PFSK-1 (cell line): Measurements from ENCODE around the gene AREL1.

Source experiments
- FOXP2 ChIP-seq: optimal IDR thresholded peaks from 2 replicates; pipeline ENCODE3; 2011; ENCODE audit warnings: borderline replicate concordance, control low read depth, inconsistent platforms; ENCODE audit not compliant: insufficient read depth; ENCODE audit errors: extremely low read length, extremely low read depth
- POLR2AphosphoS5 ChIP-seq: IDR thresholded peaks from 2 replicates; pipeline ENCODE4 v1.6.1; 2012; ENCODE audit warnings: low read depth, mild to moderate bottlenecking, control low read depth, low read length, moderate library complexity
- REST ChIP-seq, 2 experiments: IDR thresholded peaks; 2 replicates each; pipeline versions ENCODE4 v1.6.1 to v1.8.0; 2011 to 2012; ENCODE audit warnings: low read depth in 2 of 2, low read length in 2 of 2, control low read depth in 1 of 2, inconsistent platforms in 1 of 2, mild to moderate bottlenecking in 1 of 2, moderate library complexity in 1 of 2; ENCODE audit not compliant: insufficient read depth in 1 of 2
- SIN3A ChIP-seq: IDR thresholded peaks from 2 replicates; pipeline ENCODE4 v1.6.1; 2012; ENCODE audit warnings: mild to moderate bottlenecking, low read length, moderate library complexity, borderline replicate concordance; ENCODE audit not compliant: insufficient read depth
- TAF1 ChIP-seq: IDR thresholded peaks from 2 replicates; pipeline ENCODE4 v1.6.1; 2012; ENCODE audit warnings: low read length, control low read depth, borderline replicate concordance; ENCODE audit not compliant: insufficient read depth

AREL1 gene

GRCh38 chr14:74634964-74635363, 77.9 kb downstream of the AREL1 start:
- no peak for TF ChIP-seq SIN3A
- no peak for TF ChIP-seq FOXP2
- no peak for TF ChIP-seq TAF1
- no peak for TF ChIP-seq POLR2AphosphoS5

GRCh38 chr14:74634481-74634880, 78.4 kb downstream of the AREL1 start:
- no peak for TF ChIP-seq POLR2AphosphoS5
- no peak for TF ChIP-seq TAF1
- no peak for TF ChIP-seq FOXP2
- no peak for TF ChIP-seq SIN3A
- TF ChIP-seq REST (IDR thresholded peaks at IDR 0.05; ENCODE audit: insufficient read depth in 1 of 2, low read depth in 2 of 2, low read length in 2 of 2), result no peak

GRCh38 chr14:74630881-74631690, 81.8 kb downstream of the AREL1 start:
- no peak for TF ChIP-seq SIN3A
- TF ChIP-seq POLR2AphosphoS5, result no peak
- TF ChIP-seq FOXP2, result no peak
- no peak for TF ChIP-seq REST (IDR thresholded peaks at IDR 0.05; ENCODE audit: insufficient read depth in 1 of 2, low read depth in 2 of 2, low read length in 2 of 2)
- no peak for TF ChIP-seq TAF1

- TF ChIP-seq POLR2AphosphoS5, result no peak
- no peak for TF ChIP-seq SIN3A
- no peak for TF ChIP-seq TAF1
- no peak for TF ChIP-seq FOXP2
- no peak for TF ChIP-seq REST (IDR thresholded peaks at IDR 0.05; ENCODE audit: insufficient read depth in 1 of 2, low read depth in 2 of 2, low read length in 2 of 2)
These were observed 84.5 kb downstream of the AREL1 start for GRCh38 chr14:74628418-74628817.

- TF ChIP-seq POLR2AphosphoS5 (no peak), REST (IDR thresholded peaks at IDR 0.05; ENCODE audit: insufficient read depth in 1 of 2, low read depth in 2 of 2, low read length in 2 of 2) (no peak), TAF1 (no peak), SIN3A (no peak), FOXP2 (no peak)
These were observed 85.8 kb downstream of the AREL1 start for GRCh38 chr14:74627076-74627475.
